Neural cell (in vitro differentiated cells): Measurements from ENCODE around the gene TTYH1.

Source experiments
- CTCF ChIP-seq: fragments of 450-650 bp; IDR thresholded peaks from 2 replicates; pipeline ENCODE4 v1.5.1; 2014; ENCODE audit warnings: antibody characterized with exemption, mild to moderate bottlenecking, moderate library complexity; ENCODE audit not compliant: poor library complexity, severe bottlenecking
- RAD21 ChIP-seq: fragments of 450-650 bp; conservative IDR thresholded peaks from 2 replicates; pipeline ENCODE4 v1.6.1; 2014; ENCODE audit warnings: antibody characterized with exemption, mild to moderate bottlenecking, moderate library complexity
- SMC3 ChIP-seq: fragments of 450-650 bp; conservative IDR thresholded peaks from 2 replicates; pipeline ENCODE4 v1.6.1; 2014; ENCODE audit warnings: antibody characterized with exemption, mild to moderate bottlenecking, moderate library complexity; ENCODE audit not compliant: poor library complexity
- TF ChIP-seq, protein P1 (sequence below): IDR thresholded peaks from 2 replicates; pipeline ENCODE4 v1.6.1; 2012; ENCODE audit warnings: borderline replicate concordance

DNA sequence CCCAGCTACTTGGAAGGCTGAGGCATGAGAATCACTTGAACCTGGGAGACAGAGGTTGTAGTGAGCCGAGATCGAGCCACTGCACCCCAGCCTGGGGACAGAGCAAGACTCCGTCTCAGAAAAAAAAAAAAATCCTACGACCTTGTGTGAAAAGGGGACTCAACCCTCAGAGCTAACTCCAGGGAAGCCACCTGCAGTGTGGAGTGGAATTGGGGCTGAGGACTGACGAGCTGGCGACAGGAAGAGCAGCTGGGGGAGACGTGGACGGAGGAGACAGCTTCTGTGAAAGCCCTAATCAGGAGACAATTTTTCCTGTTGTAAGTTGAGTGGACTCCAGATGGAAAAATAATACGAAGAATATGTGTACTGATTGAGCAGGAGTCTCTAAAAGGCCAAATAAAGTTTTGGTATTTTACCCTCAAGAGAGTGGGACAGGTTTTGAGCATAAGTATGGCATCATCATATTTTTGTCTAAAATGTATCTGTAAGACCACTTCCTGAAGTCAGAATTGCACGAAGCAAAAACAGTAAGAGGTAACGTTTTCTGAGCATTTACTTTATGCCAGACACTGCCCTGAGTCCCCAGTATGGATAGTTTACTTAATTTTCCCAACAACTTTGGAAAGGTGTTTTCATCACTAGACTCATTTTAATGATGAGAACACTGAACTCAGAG, 38.5 kb upstream of the TTYH1 start:
- TF ChIP-seq CTCF (no peak), SMC3 (no peak), RAD21 (no peak)
- TF ChIP-seq, protein P1, sequence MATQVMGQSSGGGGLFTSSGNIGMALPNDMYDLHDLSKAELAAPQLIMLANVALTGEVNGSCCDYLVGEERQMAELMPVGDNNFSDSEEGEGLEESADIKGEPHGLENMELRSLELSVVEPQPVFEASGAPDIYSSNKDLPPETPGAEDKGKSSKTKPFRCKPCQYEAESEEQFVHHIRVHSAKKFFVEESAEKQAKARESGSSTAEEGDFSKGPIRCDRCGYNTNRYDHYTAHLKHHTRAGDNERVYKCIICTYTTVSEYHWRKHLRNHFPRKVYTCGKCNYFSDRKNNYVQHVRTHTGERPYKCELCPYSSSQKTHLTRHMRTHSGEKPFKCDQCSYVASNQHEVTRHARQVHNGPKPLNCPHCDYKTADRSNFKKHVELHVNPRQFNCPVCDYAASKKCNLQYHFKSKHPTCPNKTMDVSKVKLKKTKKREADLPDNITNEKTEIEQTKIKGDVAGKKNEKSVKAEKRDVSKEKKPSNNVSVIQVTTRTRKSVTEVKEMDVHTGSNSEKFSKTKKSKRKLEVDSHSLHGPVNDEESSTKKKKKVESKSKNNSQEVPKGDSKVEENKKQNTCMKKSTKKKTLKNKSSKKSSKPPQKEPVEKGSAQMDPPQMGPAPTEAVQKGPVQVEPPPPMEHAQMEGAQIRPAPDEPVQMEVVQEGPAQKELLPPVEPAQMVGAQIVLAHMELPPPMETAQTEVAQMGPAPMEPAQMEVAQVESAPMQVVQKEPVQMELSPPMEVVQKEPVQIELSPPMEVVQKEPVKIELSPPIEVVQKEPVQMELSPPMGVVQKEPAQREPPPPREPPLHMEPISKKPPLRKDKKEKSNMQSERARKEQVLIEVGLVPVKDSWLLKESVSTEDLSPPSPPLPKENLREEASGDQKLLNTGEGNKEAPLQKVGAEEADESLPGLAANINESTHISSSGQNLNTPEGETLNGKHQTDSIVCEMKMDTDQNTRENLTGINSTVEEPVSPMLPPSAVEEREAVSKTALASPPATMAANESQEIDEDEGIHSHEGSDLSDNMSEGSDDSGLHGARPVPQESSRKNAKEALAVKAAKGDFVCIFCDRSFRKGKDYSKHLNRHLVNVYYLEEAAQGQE, result no peak
